GM12874 (cell line): Measurements from ENCODE around the gene MOB3A.

Source experiments
- CTCF ChIP-seq: IDR thresholded peaks from 2 replicates; pipeline ENCODE4 v1.5.1; 2011; ENCODE audit warnings: low read depth, mild to moderate bottlenecking, control low read depth, low read length, moderate library complexity; ENCODE audit not compliant: insufficient read depth

The MOB3A gene

GRCh38 chr19:2077833-2078619, 18.1 kb downstream of the MOB3A start:
- TF ChIP-seq CTCF: no peak

GRCh38 chr19:2077398-2077797, 18.7 kb downstream of the MOB3A start:
- TF ChIP-seq CTCF: no peak

DNA sequence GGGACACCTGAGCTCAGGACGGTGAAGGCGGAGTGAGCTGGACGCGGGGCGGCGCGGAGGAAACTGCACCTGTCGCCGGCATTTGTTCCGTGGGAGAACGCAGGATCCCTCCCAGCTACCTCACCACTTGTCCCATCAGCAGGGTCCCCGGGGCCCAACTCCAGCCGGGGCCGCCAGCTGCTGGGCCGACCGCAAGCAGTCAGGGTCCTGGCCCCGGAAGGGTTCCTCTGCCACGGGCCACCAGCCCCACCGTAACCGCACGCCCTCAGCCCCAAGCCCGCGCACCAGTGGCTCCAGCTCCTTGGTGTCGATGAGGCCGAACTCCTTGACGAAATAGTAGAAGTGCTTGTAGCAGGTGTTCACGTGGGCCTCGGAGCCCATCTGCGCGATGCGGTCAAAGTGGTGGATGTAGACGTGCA, 19.6 kb downstream of the MOB3A start:
- no peak for TF ChIP-seq CTCF

- no peak for TF ChIP-seq CTCF
These were observed 23.2 kb downstream of the MOB3A start for GRCh38 chr19:2072757-2073551.

- TF ChIP-seq CTCF: no peak
These were observed 25.0 kb downstream of the MOB3A start for GRCh38 chr19:2070986-2071673.

DNA sequence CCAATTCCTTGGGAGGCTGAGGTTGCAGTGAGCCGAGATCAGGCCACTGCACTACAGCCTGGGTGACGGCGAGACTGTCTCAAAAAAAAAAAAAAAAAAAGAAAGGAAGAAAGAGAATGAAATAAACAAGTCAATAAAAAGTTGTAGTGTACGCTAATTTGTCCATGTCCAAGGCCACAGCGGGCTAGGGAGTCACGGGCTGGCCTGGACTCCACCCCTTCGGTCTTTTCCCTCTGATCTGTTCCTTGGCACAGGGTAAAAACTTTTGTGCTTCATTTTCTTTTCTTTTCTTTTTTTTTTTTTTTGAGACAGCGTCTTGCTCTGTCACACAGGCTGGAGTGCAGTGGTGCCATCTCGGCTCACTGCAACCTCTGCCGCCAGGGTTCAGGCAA, 25.7 kb downstream of the MOB3A start:
- no peak for TF ChIP-seq CTCF
